ENCODE results near the gene LAMTOR4. TPM values are rescaled to one million over a fixed set of nuclear protein-coding genes. Genes with fewer than 3 reads are reported as not detected.
A peak's percentile ranks its signal among the peaks of the same experiment; 100 is the strongest.

Gene LAMTOR4
- total and polyA plus RNA-seq, 7 donors: 48.7 to 141 (median 74.6) TPM

DNA sequence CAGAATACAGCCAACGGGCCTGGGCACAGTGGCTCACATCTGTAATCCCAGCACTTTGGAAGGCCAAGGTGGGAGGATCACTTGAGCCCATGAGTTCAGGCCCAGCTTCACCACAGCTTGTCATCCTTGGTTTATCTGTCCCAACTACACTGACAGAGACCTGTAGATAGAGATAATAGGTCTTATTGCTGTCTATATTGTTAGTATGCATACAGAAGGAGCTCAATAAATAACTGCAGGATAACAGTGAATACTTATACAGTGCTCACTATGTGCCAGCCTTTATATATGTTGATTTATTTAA is 28.0 kb upstream of the LAMTOR4 start:
- 7 to 33% (median 10%) methylated on average over 1 of the region's 1 CpG for WGBS, 3 donors
- intact Hi-C loops (cut with DNase I): no loop called here
- Histone ChIP-seq H3K27me3 (ENCODE audit: insufficient read depth in 3 of 3, low read length in 2 of 3) (no peaks in the 10 kb centered on the region), H3K4me1 (peaks cover 19% of the 10 kb centered on the region), H3K36me3 (ENCODE audit: insufficient read depth in 1 of 2, low read depth in 1 of 2) (peaks cover 0 to 5% of the 10 kb centered on the region in 2 donors), H3K9me3 (no peaks in the 10 kb centered on the region), H3K4me3 (peak overlapping the region; percentile 84), H3K27ac (peak overlapping the region; percentile 91)
- TF ChIP-seq, protein P1, sequence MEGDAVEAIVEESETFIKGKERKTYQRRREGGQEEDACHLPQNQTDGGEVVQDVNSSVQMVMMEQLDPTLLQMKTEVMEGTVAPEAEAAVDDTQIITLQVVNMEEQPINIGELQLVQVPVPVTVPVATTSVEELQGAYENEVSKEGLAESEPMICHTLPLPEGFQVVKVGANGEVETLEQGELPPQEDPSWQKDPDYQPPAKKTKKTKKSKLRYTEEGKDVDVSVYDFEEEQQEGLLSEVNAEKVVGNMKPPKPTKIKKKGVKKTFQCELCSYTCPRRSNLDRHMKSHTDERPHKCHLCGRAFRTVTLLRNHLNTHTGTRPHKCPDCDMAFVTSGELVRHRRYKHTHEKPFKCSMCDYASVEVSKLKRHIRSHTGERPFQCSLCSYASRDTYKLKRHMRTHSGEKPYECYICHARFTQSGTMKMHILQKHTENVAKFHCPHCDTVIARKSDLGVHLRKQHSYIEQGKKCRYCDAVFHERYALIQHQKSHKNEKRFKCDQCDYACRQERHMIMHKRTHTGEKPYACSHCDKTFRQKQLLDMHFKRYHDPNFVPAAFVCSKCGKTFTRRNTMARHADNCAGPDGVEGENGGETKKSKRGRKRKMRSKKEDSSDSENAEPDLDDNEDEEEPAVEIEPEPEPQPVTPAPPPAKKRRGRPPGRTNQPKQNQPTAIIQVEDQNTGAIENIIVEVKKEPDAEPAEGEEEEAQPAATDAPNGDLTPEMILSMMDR (IDR thresholded peaks at IDR 0.05): no peak
- ATAC-seq (no peak), DNase-seq (no peak)

DNA sequence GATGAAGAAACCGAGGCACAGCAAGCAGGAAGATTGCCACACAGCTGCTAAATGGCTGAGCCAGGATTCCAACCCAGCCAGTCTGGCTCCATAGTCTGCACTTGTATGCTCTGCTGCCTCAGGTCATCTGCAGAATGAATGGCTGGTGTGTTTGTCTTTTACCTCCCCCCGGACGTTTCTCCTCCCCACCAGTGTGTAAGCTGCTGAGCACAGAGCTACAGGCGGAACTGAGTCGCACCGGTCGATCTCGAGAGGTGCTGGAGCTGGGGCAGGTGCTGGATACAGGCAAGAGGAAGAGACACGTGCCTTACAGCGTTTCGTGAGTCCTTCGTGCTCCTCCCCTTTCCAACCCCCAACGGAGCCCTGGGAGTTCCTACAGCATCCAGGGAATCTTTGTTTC is 26.7 kb upstream of the LAMTOR4 start:
- no peak overlapping the region for H3K27ac ChIP-seq
- WGBS, 3 donors: 70 to 75% (median 70%) methylated on average over 13 of the region's 13 CpGs
- no peak for ATAC-seq
- intact Hi-C loops (cut with DNase I): no loop called here
- H3K36me3 ChIP-seq (ENCODE audit: insufficient read depth in 1 of 2, low read depth in 1 of 2): peaks cover 0 to 5% of the 10 kb centered on the region in 2 donors
- peaks cover 26% of the 10 kb centered on the region for H3K4me1 ChIP-seq
- TF ChIP-seq, protein P1 (IDR thresholded peaks at IDR 0.05): no peak
- no peaks in the 10 kb centered on the region for H3K27me3 ChIP-seq (ENCODE audit: insufficient read depth in 3 of 3, low read length in 2 of 3)
- H3K9me3 ChIP-seq: no peaks in the 10 kb centered on the region
- no peak overlapping the region for H3K4me3 ChIP-seq
- DNase-seq: no peak

DNA sequence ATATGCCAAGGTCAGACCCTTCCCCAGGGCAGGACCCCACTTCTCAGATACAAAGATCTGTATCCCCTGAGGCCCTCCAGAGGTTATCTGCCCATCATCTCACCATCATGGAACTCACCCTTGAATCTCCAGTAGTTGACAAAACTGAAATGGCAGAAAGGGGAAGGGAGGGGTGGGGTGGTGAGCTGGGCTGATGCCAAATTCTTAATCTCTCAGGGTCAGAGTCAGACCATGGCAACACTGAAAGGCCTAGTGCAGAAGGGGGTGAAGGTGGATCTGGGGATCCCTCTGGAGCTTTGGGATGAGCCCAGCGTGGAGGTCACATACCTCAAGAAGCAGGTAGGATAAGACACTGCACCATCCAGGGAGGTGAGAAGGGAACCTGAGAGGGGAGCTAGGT is 26.1 kb upstream of the LAMTOR4 start:
- Histone ChIP-seq H3K4me1 (peaks cover 26% of the 10 kb centered on the region), H3K36me3 (ENCODE audit: insufficient read depth in 1 of 2, low read depth in 1 of 2) (peaks cover 0 to 5% of the 10 kb centered on the region in 2 donors), H3K9me3 (no peaks in the 10 kb centered on the region), H3K27ac (no peak overlapping the region), H3K4me3 (no peak overlapping the region), H3K27me3 (ENCODE audit: insufficient read depth in 3 of 3, low read length in 2 of 3) (no peaks in the 10 kb centered on the region)
- intact Hi-C loops (cut with DNase I): no loop called here
- ATAC-seq (no peak), DNase-seq (no peak)
- TF ChIP-seq, protein P1 (IDR thresholded peaks at IDR 0.05): no peak
- 85 to 90% (median 88%) methylated on average over 1 of the region's 1 CpG for WGBS, 3 donors

DNA sequence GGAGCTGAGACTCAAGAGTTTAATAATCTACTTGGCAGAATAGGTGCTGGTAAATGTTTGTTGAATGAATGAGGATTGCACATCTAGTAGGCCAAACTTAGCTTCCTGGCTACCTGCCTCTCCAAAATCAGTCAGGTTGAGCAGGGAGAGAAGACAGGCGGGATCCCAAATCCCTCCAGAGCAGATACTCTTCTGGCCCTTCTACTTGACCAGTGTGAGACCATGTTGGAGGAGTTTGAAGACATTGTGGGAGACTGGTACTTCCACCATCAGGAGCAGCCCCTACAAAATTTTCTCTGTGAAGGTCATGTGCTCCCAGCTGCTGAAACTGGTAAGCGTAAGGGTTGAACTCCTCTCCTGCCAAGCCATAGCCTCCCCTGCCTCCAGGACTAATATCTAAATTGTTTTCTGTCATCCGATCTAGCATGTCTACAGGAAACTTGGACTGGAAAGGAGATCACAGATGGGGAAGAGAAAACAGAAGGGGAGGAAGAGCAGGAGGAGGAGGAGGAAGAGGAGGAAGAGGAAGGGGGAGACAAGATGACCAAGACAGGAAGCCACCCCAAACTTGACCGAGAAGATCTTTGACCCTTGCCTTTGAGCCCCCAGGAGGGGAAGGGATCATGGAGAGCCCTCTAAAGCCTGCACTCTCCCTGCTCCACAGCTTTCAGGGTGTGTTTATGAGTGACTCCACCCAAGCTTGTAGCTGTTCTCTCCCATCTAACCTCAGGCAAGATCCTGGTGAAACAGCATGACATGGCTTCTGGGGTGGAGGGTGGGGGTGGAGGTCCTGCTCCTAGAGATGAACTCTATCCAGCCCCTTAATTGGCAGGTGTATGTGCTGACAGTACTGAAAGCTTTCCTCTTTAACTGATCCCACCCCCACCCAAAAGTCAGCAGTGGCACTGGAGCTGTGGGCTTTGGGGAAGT is 24.2 kb upstream of the LAMTOR4 start:
- no peaks in the 10 kb centered on the region for H3K9me3 ChIP-seq
- TF ChIP-seq, protein P1 (IDR thresholded peaks at IDR 0.05): no peak
- H3K27me3 ChIP-seq (ENCODE audit: insufficient read depth in 3 of 3, low read length in 2 of 3): no peaks in the 10 kb centered on the region
- H3K27ac ChIP-seq: no peak overlapping the region
- no peak overlapping the region for H3K4me3 ChIP-seq
- intact Hi-C loops (cut with DNase I): loop anchor here (5.0 kb wide), 3 partner anchors 32 to 132 kb away; partner anchors contain the start of gene COPS6 (in 1 of the 2)
- no peak for ATAC-seq
- H3K4me1 ChIP-seq: peaks cover 27% of the 10 kb centered on the region
- peaks cover 0 to 5% of the 10 kb centered on the region in 2 donors for H3K36me3 ChIP-seq (ENCODE audit: insufficient read depth in 1 of 2, low read depth in 1 of 2)
- no peak for DNase-seq
- WGBS, 3 donors: 64 to 73% (median 65%) methylated on average over 4 of the region's 4 CpGs
